Measurements from ENCODE around the gene METTL22.
A peak's percentile ranks its signal among the peaks of the same experiment; 100 is the strongest.

METTL22 gene, protein sequence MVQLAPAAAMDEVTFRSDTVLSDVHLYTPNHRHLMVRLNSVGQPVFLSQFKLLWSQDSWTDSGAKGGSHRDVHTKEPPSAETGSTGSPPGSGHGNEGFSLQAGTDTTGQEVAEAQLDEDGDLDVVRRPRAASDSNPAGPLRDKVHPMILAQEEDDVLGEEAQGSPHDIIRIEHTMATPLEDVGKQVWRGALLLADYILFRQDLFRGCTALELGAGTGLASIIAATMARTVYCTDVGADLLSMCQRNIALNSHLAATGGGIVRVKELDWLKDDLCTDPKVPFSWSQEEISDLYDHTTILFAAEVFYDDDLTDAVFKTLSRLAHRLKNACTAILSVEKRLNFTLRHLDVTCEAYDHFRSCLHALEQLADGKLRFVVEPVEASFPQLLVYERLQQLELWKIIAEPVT

DNA sequence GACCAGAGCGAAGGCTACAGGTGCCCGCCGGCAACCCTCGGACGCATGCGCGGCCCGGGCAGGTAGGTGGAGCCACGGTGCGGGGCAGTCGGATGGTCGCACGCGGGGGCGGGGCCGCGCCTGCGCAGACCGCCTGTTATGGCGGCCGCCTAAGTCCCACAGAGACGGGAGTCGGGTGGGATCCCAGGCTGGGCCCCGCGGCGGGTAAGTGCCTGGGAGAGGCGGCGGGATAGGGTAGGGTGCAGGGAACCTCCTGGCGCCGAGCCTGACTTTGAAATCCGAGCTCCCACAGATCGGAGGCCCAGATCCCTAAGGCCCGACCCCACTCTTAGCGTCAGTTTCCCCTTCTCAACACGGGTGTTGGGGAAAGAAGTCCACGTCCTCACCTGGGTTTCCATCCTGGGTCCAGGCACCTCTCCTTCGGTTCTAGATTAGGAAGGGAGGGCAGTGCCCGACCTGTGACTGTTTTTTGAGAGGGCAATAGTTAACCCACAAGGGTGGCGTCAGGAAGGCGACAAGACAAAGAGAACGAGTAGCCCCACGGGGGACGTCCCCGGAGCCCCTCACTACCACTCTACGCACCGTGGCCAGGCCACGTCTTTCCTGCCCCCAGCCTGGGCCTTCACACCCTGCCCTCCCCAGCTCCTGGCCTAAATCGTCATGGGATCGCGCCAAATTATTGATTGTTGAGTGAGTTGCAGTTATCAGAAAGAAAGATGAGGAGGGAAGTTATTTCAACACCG, at the start of gene METTL22:
Gene METTL22 (plus strand): TSS at position 127 of the 743 bp plus-strand sequence. CDS start 3,968 bp downstream, outside the sequence.
- DNase-seq: peak; percentile 93

GRCh38 chr16:8572063-8572918, 49.2 kb upstream of the METTL22 start:
- no peak for DNase-seq

GRCh38 chr16:8572919-8573724, 48.4 kb upstream of the METTL22 start:
- peak; percentile 5 for DNase-seq

DNA sequence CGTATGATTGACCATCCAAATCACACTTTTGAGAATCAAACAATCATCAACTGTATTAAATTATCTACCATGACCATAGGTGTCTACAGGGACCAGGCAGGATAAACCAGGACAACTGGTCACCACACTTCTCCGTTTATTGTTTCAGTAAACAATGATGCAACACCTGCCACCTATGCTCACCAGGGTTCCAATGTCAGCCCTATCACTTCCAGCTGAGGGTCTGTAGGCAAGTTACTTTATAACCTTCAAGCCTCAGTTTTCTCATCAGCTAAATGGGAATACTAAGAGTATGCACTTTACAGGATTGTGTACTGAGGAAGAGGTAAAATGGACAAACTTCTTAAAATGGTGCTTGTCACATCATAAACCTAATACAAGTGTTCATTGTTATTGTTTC, 46.1 kb upstream of the METTL22 start:
- no peak for DNase-seq

DNA sequence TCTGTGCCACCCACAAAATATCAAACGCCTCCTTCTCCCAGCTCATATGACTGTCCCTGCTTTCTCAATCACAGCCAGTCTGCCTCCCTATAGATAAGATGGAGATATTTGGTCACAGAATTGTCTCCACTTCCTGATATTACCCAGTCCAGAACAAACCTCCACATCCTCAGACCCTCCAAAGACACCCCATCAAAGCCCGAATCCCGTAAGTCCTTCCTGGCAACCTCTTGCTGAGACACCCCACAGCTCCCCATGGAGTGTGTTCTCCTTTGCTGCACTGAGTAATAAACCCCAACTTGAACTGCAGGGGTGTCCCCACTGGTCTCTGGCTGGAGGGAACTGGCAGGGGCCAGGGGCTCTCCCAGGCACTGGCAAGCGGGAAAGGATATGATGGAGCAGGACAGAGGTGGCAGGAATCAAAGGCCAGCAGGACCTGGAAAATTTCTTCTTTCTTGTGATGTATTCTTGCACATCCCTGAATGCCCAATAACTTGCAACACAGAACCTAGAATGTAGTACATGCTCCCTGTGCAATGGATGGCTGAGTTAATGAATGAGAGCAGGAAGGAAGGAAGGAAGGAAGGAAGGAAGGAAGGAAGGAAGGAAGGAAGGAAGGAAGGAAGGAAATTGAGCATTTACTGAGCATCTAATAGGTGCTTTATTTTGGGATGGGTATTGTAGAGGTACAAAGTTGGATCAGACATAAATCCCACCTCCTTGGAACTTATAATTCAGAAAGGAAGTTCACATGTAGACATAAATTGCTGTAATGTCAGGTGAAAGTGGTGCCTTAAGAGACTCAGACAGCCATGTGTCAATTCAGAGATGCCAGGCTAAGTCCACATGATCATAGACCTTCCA, 45.1 kb upstream of the METTL22 start:
- DNase-seq: no peak

- DNase-seq: no peak
Observed at GRCh38 chr16:8577678-8578304, 43.7 kb upstream of the METTL22 start.

DNA sequence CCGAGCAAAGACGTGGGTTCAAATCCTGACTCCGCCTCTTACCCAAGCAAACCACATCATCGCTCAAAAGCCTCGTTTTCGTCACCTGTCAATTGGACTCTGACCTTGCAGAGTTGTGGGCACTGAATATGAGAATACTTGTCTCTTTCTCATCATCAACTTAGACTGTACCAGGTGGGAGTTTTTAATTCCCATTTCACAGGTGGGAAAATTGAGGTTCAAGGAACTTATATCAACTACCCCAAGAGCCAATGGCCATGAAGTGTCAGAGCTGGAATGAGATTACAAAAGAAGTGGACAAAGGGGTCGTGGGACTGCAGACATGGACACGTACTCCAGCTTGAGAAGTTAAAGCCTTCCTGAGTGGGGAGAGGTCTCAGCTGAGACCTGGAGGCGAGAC, 41.9 kb upstream of the METTL22 start:
- DNase-seq: no peak

DNA sequence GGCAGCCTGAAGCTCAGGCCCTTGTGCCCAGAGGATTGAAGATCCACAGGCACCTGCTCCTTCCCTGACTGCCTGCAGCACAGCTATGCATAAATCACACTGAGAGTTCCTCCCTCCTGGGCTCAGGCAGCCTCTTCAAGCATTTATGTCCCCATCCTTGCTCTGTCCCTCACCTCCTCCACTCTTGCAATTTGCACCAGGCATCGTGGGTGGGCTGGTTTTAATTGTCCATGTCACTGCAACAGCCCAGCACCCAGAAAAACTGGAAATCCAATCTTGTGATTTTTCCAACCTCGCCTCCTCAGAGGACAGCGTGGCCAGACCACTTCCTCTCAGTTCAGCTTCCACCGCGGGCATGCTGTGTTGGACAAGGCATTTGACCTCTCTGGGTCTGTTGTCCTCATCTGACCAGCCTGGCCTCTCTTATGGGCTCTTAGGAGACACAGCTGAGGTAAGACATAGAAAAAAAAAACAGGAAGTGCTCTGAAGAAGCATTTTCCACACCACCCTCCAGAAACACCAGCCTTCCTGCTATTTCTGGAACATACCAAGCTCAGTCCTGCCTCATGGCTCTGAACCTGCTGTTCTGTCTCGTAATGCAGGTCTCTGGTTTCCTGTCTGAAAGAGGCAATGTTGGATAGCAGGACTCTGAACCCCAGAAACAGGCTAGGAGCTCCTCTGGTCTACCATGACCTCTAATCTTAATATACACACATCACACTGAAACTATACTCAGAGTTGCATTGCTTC, 39.5 kb upstream of the METTL22 start:
- no peak for DNase-seq

- DNase-seq: peak; percentile 25
Observed at GRCh38 chr16:8583199-8583598, 38.3 kb upstream of the METTL22 start.

- no peak for DNase-seq
Observed at GRCh38 chr16:8583732-8584131, 37.8 kb upstream of the METTL22 start.

DNA sequence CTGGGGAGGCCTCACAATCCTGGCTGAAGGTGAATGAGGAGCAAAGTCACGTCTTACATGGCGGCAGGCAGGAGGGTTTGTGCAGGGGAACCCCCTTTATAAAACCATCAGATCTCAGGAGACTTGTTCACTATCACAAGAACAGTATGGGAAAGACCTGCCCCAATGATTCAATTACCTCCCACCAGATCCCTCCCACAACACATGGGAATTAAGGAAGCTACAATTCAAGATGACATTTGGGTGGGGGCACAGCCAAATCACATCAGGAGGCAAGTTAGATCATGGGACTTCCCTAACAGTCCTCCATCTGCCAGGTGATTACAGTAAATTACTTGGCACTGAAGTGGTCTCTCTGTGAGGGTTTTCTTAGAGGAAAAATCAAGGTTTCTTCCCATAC, 36.5 kb upstream of the METTL22 start:
- no peak for DNase-seq

DNA sequence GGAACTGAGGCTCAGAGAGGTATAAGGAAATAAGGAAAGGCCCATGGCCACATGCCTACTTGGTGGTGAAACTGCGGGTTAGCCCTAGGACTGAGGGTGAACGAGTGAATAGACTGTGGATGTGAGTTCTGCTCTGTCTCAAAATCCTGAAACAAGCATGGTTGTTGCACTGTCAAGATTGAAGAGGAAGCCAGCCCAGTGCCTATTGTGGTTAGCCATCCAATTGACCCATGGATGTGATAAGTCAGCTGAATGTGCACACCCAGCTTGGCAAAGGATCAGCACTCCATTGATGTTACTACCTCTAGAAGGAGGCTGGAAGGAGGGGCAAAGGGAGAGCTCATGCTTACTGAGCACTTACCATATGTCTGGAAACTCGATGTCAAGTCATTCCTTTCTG, 35.6 kb upstream of the METTL22 start:
- no peak for DNase-seq

DNA sequence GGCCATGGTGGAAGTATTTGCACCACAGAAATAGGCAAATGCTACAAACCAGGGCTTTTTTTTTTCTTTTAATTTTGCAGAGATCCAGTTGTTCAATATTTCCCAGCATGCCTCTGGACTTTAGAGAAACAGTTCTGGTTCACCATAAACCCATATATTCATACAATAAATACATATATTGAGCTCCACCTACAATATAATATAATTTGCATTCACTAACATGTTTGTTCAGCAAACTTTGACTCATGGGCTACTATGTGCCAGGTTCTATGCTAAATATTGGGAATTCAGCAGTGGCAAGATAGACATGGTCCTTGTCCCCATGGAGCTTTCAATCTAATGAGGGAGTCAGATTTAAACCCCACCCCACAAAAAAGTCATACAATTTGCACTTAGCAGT, 34.4 kb upstream of the METTL22 start:
- no peak for DNase-seq

DNA sequence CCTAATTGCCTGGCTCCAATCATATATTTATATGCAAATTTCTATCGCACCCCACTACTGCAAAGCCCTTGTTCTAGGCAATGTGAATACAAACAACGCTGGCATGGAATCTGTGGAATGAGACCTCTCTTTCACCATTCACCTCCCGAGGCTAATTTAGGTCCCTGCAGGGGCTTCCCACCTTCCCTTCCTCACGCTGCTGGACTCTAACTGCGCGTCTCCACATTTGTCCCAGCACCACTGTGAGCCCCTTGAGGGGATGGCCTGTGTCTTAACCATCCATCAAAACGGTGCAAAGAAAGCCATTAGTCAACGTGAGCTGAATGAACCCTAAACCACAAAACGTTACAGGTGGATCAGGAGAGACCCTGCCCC, 32.8 kb upstream of the METTL22 start:
- no peak for DNase-seq

DNA sequence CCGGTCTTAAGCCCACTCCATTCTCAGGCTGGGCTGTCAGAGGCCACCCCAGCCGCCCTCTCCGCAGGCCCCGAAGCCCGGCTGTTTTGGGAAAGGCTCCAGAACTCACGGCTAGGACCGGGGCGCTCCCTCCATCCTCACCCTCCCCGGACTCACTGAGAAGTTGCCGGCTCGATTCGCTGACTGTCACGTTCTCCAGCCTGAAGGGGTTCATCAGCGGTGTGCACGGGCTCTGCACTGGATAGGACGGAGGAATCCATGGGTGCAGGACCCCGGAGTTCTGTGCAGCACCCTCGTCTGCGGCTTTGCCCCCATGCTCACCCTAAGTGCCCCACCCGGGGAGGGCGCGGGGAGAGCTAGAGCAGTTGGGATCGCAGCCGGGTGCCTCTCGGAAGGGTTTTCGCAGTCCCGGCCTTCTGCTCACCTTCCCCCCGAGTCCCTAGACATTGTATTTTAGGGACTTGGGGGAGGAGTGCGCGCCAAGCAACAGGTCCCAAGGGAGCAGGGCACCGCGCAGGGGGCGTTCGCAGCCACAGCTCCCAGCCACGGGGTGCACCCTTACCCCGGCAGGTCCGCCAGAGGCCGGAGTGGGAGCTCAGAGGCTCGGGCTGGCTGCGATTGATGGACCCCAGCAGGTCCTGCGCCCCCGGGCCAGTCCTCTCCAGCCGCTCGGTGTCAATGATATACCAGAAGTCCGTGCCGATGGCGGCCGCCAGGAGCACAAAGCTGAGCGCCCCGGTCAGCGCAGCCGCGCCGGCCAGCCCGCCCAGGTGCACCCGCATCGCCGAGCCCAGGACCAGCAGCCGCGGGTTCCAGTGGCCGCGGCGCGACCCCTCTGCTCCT, 32.2 kb upstream of the METTL22 start:
- DNase-seq: peak; percentile 16

DNA sequence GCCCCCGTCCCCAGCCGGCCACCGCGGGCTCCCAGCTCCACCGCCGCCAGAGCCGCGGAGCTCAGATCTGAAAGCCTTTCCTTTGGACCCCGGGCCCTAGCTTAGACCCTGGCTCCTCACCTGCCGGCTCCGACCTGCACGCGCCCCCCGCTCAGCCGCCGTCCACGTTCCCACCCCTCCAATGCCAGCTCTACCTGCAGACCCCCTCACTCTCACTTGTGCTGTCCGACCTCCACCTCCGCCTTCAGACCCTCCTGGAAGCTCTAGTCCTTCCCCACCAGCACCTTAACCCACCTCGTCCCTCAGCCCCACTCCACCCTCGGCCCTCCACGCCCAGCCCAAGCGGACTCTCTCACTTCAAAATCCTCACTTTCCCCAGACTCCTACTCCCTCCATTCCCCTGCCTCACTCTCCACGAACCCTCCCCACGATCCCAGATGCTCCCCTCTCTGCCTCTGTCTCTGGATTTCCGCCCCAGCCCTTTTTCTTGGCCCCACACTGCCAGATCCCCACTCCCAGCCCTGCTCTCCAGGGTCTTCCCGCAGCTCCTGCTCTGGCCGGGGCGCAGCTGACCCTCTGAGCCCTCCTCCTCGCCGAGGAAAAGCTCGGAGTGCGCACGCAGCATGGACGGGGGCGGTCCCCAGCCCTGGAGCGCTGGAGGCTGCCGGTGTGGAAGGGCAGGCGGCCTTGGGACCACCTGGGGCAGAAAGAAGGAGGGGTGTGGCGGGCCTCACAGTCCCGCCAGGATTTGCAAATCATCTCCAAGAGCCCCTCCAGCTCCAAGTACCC, 31.4 kb upstream of the METTL22 start, which contains the start of gene TMEM114:
Gene TMEM114 (minus strand): TSS at position 612 of the 789 bp plus-strand sequence. CDS start 673 bp downstream, outside the sequence.
- peak; percentile 7 for DNase-seq

DNA sequence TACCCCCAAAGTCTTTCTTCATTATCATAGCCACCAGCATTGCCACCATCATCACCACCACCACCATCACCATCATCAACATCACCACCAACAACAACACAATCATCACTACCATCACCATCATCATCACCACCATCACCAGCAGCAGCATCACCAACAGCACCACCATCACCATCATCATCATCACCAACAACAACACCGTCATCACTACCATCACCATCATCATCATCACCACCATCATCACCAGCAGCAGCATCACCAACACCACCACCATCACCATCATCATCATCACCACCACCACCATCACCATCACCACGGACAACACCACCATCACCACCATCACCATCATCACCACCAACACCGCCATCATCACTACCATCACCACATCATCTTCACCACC, 30.7 kb upstream of the METTL22 start:
- DNase-seq: no peak

DNA sequence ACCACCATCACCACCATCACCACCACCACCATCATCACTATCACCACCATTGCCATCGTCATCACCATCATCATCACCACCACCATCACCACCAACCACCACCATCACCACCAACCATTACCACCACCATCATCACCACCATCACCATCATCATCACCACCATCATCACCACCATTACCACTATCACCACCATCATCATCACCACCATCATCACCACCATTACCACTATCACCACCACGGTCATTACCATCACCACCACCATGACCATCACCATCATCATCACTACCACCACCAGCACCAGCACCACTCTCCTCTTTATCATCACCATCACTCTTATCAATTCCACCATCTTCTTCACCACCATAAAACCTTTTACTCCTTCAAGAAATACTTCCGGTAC, 30.0 kb upstream of the METTL22 start:
- DNase-seq: no peak
